Osteoblast (primary cell): ENCODE measurements around the gene TMEM248. TPM values are rescaled to one million over a fixed set of nuclear protein-coding genes. Genes with fewer than 3 reads are reported as not detected.

Source experiments
- DNase-seq: peaks from one replicate; pipeline ENCODE4 v3.0.0; 2011; ENCODE audit warnings: low spot score, mixed read lengths; ENCODE audit not compliant: insufficient read length; ENCODE audit errors: missing footprints
- H2AFZ ChIP-seq: 2 replicates; pipeline ENCODE4 v1.6.0; 2011; ENCODE audit warnings: mild to moderate bottlenecking, low read length
- H3K27ac ChIP-seq: 2 replicates; pipeline ENCODE4 v1.5.1; 2011; ENCODE audit warnings: mild to moderate bottlenecking, low read depth, low read length, moderate library complexity
- H3K27me3 ChIP-seq: 2 replicates; pipeline ENCODE4 v1.6.0; 2012; ENCODE audit warnings: mild to moderate bottlenecking, control low read depth, inconsistent platforms, low read length, moderate library complexity; ENCODE audit not compliant: insufficient read depth
- H3K36me3 ChIP-seq: 2 replicates; pipeline ENCODE4 v1.5.1; 2011; ENCODE audit warnings: mild to moderate bottlenecking, low read length, control low read depth, moderate library complexity; ENCODE audit not compliant: insufficient read depth
- H3K4me1 ChIP-seq: 2 replicates; pipeline ENCODE4 v1.5.1; 2011; ENCODE audit warnings: mild to moderate bottlenecking, low read length, control low read depth, moderate library complexity; ENCODE audit not compliant: insufficient read depth
- H3K4me2 ChIP-seq: 2 replicates; pipeline ENCODE4 v1.6.0; 2011; ENCODE audit warnings: mild to moderate bottlenecking, low read length; ENCODE audit not compliant: insufficient read depth
- H3K4me3 ChIP-seq: fragments of 200-600 bp; sonication (generic); 3 replicates; pipeline ENCODE4 v1.5.1; 2012; ENCODE audit warnings: mild to moderate bottlenecking, low read length, inconsistent platforms; ENCODE audit not compliant: insufficient read depth
- H3K79me2 ChIP-seq: 2 replicates; pipeline ENCODE4 v1.6.0; 2012; ENCODE audit warnings: mild to moderate bottlenecking, low read length, control low read depth, inconsistent platforms; ENCODE audit not compliant: insufficient read depth
- H3K9me3 ChIP-seq: 2 replicates; pipeline ENCODE4 v1.5.1; 2011; ENCODE audit warnings: low read depth, low read length, control low read depth
- H4K20me1 ChIP-seq: 2 replicates; pipeline ENCODE4 v1.6.0; 2012; ENCODE audit warnings: mild to moderate bottlenecking, low read length, control low read depth; ENCODE audit not compliant: insufficient read depth
- CTCF ChIP-seq: IDR thresholded peaks from 2 replicates; pipeline ENCODE4 v1.5.1; 2011; ENCODE audit warnings: mild to moderate bottlenecking, low read depth, low read length, moderate library complexity; ENCODE audit errors: extremely low read depth
- small RNA-seq: library from RNA; depleted of rRNA; stranded (forward); fragments of <200 nt; gene quantifications from one replicate; pipeline ENCODE3, GENCODE V24; 2012
- total RNA-seq: library from RNA; depleted of rRNA; stranded (reverse); fragments of >200 nt; gene quantifications from 2 replicates; pipeline ENCODE4 v1.2.3, GENCODE V29; 2012

The TMEM248 gene
- total RNA-seq, 1 donor = 118 TPM

GRCh38 chr7:67006965-67007364 lies 85.9 kb downstream of the TMEM248 start:
- Histone ChIP-seq H2AFZ (no peak overlapping the region), H3K27me3 (no peaks in the 10 kb centered on the region)

More at GRCh38 chr7:67006965-67007364, 85.9 kb downstream of the TMEM248 start:
- Histone ChIP-seq H3K36me3 (peaks cover 13% of the 10 kb centered on the region), H3K4me3 (no peak overlapping the region), H3K9me3 (no peaks in the 10 kb centered on the region), H3K4me1 (no peaks in the 10 kb centered on the region), H3K27ac (no peak overlapping the region), H4K20me1 (no peaks in the 10 kb centered on the region), H3K79me2 (peaks cover 2% of the 10 kb centered on the region), H3K4me2 (no peak overlapping the region)
- no peak for DNase-seq
- TF ChIP-seq CTCF = no peak

Small RNAs within 50 kb of the gene (small RNA-seq; reads per million reads assigned to genes)
- gene RF00017 (not detected), gene RN7SL43P (not detected), gene RNU6-1254P (not detected)

Other genes starting within 250 kb of the TMEM248 start
- 71.9 and 81.8 TPM in 2 replicates for gene RABGEF1, start 180.5 kb upstream of the TMEM248 start, total RNA-seq
- 78.9 and 83.7 TPM in 2 replicates for gene SBDS, start 74.4 kb downstream of the TMEM248 start, total RNA-seq
- gene TYW1, start 75.6 kb downstream of the TMEM248 start, total RNA-seq = 13.0 and 14.8 TPM in 2 replicates